Neural crest cell (in vitro differentiated cells): ENCODE data around the gene GRIK3. TPM values are rescaled to one million over a fixed set of nuclear protein-coding genes. Genes with fewer than 3 reads are reported as not detected.
"Not testable (repeated sequence)": the region's sequence is repeated elsewhere in the genome, so short reads cannot be mapped to it uniquely, and the experiment has no call there.

Source experiments
- DNase-seq: peaks from one replicate; pipeline ENCODE4 v3.0.0; 2021; ENCODE audit warnings: low read depth, mixed read lengths, low spot score
- H3K27ac Mint-ChIP-seq: one replicate; pipeline ENCODE4 v1.8.0; 2021; ENCODE audit warnings: mild to moderate bottlenecking, mixed read lengths; ENCODE audit not compliant: unreplicated experiment
- H3K27me3 Mint-ChIP-seq: 2 replicates; pipeline ENCODE4 v1.8.0; 2021; ENCODE audit warnings: low read depth, mild to moderate bottlenecking, mixed read lengths
- H3K36me3 Mint-ChIP-seq: 2 replicates; pipeline ENCODE4 v1.8.0; 2021; ENCODE audit warnings: low read depth, mild to moderate bottlenecking, mixed read lengths
- H3K4me1 Mint-ChIP-seq: 2 replicates; pipeline ENCODE4 v1.8.0; 2021; ENCODE audit warnings: mixed read lengths
- H3K4me3 Mint-ChIP-seq: one replicate; pipeline ENCODE4 v1.8.0; 2021; ENCODE audit warnings: mild to moderate bottlenecking, mixed read lengths
- H3K9me3 Mint-ChIP-seq: 2 replicates; pipeline ENCODE4 v1.8.0; 2021; ENCODE audit warnings: mixed read lengths
- CTCF ChIP-seq: fragments of 200-600 bp; sonication (generic); conservative IDR thresholded peaks from 2 replicates; pipeline ENCODE4 v1.5.0; 2021; ENCODE audit warnings: antibody characterized with exemption, mild to moderate bottlenecking
- total RNA-seq: library from RNA; stranded (reverse); gene quantifications from 2 replicates; pipeline ENCODE4 v1.2.1, GENCODE V29; 2021

GRIK3 gene
- total RNA-seq, 1 donor from 2014 or later = 2.4 TPM

DNA sequence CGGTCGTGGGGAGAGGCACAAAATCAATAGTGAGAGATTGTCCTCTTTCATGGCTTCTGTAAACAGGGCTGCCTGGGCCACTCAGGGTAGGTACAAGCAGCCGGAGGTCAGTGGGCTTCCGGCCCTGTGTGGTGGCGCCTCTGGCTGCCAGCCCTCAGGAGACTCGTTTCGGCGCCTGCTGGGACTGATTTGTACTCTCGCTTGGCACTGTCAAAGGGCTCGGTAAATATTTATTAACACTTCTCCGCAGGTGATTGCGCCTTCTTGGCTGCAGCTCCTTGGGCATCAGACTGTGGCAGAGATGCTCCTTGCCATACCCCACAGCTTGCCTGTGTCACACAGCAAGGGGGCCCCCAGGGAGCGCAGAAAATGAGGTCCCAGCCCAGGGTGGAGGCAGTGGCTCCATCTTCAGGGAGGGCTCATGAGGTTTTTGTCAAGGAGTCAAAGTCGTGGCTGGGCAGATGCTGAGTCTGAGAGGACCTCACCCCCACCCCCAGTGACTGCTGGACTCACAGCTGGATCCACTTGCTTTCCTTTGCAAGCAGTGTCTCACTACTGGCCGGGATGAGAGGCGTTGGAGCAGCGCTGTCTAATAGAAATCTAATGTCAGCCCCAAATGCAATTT lies 262.5 kb downstream of the GRIK3 start:
- H3K4me1 Mint-ChIP-seq = peaks cover 24% of the 10 kb centered on the region
- no peaks in the 10 kb centered on the region for H3K36me3 Mint-ChIP-seq
- DNase-seq = no peak
- H3K4me3 Mint-ChIP-seq = no peak overlapping the region
- no peaks in the 10 kb centered on the region for H3K9me3 Mint-ChIP-seq
- H3K27ac Mint-ChIP-seq = peak overlapping the region; percentile 24
- TF ChIP-seq CTCF = no peak
- peaks cover 26% of the 10 kb centered on the region for H3K27me3 Mint-ChIP-seq

DNA sequence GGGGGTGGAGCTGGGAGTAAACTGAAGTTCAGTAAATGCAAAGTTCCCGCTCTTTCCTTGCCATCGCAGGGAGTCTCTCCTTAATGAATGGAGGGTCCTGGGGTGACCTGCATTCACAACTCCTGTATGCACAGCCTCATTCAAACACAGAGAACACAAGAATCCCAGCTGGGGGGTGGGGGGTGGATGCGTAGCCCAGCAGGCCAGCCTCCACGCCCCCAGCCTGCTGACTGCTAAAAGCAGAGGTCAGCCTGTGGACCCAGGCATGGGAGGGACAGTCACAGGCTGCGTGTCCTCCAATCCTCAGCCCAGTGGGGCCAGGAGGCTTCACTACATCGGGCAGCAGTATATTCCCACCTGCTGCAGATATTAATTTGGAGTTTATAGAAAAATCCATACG lies 263.1 kb downstream of the GRIK3 start:
- no peak overlapping the region for H3K4me3 Mint-ChIP-seq
- no peaks in the 10 kb centered on the region for H3K9me3 Mint-ChIP-seq
- no peak for DNase-seq
- H3K27me3 Mint-ChIP-seq = peaks cover 23% of the 10 kb centered on the region
- H3K4me1 Mint-ChIP-seq = peaks cover 26% of the 10 kb centered on the region
- TF ChIP-seq CTCF = no peak
- peak overlapping the region; percentile 12 for H3K27ac Mint-ChIP-seq
- H3K36me3 Mint-ChIP-seq = no peaks in the 10 kb centered on the region

GRCh38 chr1:36769886-36770830 lies 264.2 kb downstream of the GRIK3 start:
- peak overlapping the region; percentile 65 for H3K27ac Mint-ChIP-seq
- H3K9me3 Mint-ChIP-seq = no peaks in the 10 kb centered on the region
- DNase-seq = no peak
- TF ChIP-seq CTCF = no peak
- peaks cover 17% of the 10 kb centered on the region for H3K27me3 Mint-ChIP-seq
- no peak overlapping the region for H3K4me3 Mint-ChIP-seq
- H3K36me3 Mint-ChIP-seq = no peaks in the 10 kb centered on the region
- peaks cover 29% of the 10 kb centered on the region for H3K4me1 Mint-ChIP-seq

GRCh38 chr1:36768486-36769178 lies 265.7 kb downstream of the GRIK3 start:
- TF ChIP-seq CTCF = no peak

GRCh38 chr1:36767429-36767828 lies 266.9 kb downstream of the GRIK3 start:
- H3K36me3 Mint-ChIP-seq, H3K9me3 Mint-ChIP-seq, DNase-seq, H3K4me3 Mint-ChIP-seq, H3K27ac Mint-ChIP-seq: not testable (repeated sequence)
- peaks cover 13% of the 10 kb centered on the region for H3K27me3 Mint-ChIP-seq
- H3K4me1 Mint-ChIP-seq = peaks cover 26% of the 10 kb centered on the region

More at GRCh38 chr1:36768486-36769178, 265.7 kb downstream of the GRIK3 start:
- Mint-ChIP-seq H3K27me3 (peaks cover 13% of the 10 kb centered on the region), H3K4me1 (peaks cover 26% of the 10 kb centered on the region), H3K27ac (peak overlapping the region; percentile 62), H3K4me3 (no peak overlapping the region), H3K36me3 (no peaks in the 10 kb centered on the region), H3K9me3 (no peaks in the 10 kb centered on the region)
- no peak for DNase-seq
